Sigmoid colon (tissue), 7 donors: ENCODE data around the gene CASP14. TPM values are rescaled to one million over a fixed set of nuclear protein-coding genes. Genes with fewer than 3 reads are reported as not detected.
"Not testable (repeated sequence)": the region's sequence is repeated elsewhere in the genome, so short reads cannot be mapped to it uniquely, and the experiment has no call there.

Source experiments
- DNase-seq: peaks from one replicate; pipeline ENCODE4 v3.0.0-alpha.2; 2019
- H3K27ac ChIP-seq, 4 donors: fragments of 200-600 bp; sonication (generic); one replicate each; pipeline ENCODE4 v1.5.1; 2016 to 2019; ENCODE audit warnings: mild to moderate bottlenecking in 1 of 4
- H3K27me3 ChIP-seq, 3 donors: fragments of 200-600 bp; sonication (generic); one replicate each; pipeline ENCODE4 v1.5.1; 2019; ENCODE audit warnings: mild to moderate bottlenecking in 1 of 3
- H3K36me3 ChIP-seq, 4 donors: fragments of 200-600 bp; sonication (generic); one replicate each; pipeline ENCODE4 v1.5.1; 2016 to 2019
- H3K4me1 ChIP-seq, 4 donors: fragments of 200-600 bp; sonication (generic); one replicate each; pipeline ENCODE4 v1.5.1; 2017 to 2019
- H3K4me3 ChIP-seq, 4 donors: fragments of 200-600 bp; sonication (generic); one replicate each; pipeline ENCODE4 v1.5.1; 2017 to 2019; ENCODE audit warnings: mild to moderate bottlenecking in 2 of 4, moderate library complexity in 1 of 4
- H3K9me3 ChIP-seq, 4 donors: fragments of 200-600 bp in 3 of 4; sonication (generic) in 3 of 4; one replicate each; pipeline versions ENCODE4 v1.5.1 to v1.6.1; 2013 to 2019
- EP300 ChIP-seq, 4 donors: sonication (generic); formaldehyde crosslinking; IDR thresholded peaks; one replicate each; pipeline ENCODE4 v1.6.1; 2017; ENCODE audit warnings: antibody characterized with exemption in 4 of 4
- POLR2A ChIP-seq, 2 donors: fragments of 450-650 bp; IDR thresholded peaks; one replicate each; pipeline ENCODE4 v1.6.1; 2016; ENCODE audit warnings: antibody characterized with exemption in 2 of 2, mild to moderate bottlenecking in 2 of 2, moderate library complexity in 2 of 2
- POLR2AphosphoS5 ChIP-seq, 4 donors: sonication (generic); formaldehyde crosslinking; IDR thresholded peaks; one replicate each; pipeline ENCODE4 v1.6.1; 2017; ENCODE audit warnings: antibody characterized with exemption in 4 of 4
- WGBS, 2 donors: extraction: QIAGEN DNeasy Blood & Tissue Kit; methylation state at CpG; one replicate each; pipeline ENCODE4 v1.1.7; 2013; 5-methylcytosine and 5-hydroxymethylcytosine counted together
- intact Hi-C: fragments of 100-400 bp; cut with DNase I; formaldehyde crosslinking; loops from one replicate; pipeline ENCODE4 v1.15.1; 2023
- polyA plus RNA-seq, 3 donors: library from polyadenylated mRNA; stranded (reverse); fragments of 200-250 nt; gene quantifications; one replicate each; pipeline ENCODE4 v1.2.3, GENCODE V29; 2013
- total RNA-seq, 4 donors: library from RNA; depleted of rRNA; stranded (reverse); fragments of >200 nt; gene quantifications; one replicate each; pipeline ENCODE4 v1.1.0, GENCODE V29; 2016
- TF ChIP-seq, protein P1 (sequence below), 4 experiments: fragments of 450-650 bp in 3 of 4; fragments of 200-600 bp in 1 of 4; IDR thresholded peaks; one replicate each; pipeline ENCODE4 v1.5.1; 2016 to 2019; ENCODE audit warnings: antibody characterized with exemption in 4 of 4, mild to moderate bottlenecking in 3 of 4, moderate library complexity in 2 of 4
- donor health status: healthy with polysubstance abuse.
- donor health status: Bipolar disorder and iron deficiency.
- donor health status: healthy.

Gene CASP14
- total and polyA plus RNA-seq, 7 donors, result not detected

DNA sequence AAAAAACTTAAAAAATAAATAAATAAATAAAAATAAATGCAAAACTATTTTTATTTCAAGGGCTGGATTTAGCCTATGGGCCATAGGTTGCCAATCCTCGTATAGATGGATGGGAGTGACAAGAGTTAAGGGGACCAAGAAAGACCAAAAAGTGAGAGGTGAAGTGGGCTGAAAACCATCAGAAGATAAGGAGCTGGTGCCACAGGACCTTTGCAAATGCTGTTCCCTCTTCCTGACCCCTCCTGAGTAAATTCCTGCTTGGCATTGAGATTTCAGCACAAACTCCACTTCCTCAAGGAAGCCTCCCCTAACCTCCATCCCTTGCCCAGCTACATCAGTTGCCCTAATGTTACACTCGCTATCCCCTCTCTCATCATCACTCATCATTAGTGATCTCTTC, 43.7 kb downstream of the CASP14 start:
- H3K27me3 ChIP-seq, result peaks cover 0 to 4% (median 0%) of the 10 kb centered on the region in 3 donors
- WGBS, 2 donors, result 85 to 89% methylated on average over 2 of the region's 2 CpGs
- no peak for DNase-seq
- no peak overlapping the region for H3K4me3 ChIP-seq
- TF ChIP-seq, protein P1, sequence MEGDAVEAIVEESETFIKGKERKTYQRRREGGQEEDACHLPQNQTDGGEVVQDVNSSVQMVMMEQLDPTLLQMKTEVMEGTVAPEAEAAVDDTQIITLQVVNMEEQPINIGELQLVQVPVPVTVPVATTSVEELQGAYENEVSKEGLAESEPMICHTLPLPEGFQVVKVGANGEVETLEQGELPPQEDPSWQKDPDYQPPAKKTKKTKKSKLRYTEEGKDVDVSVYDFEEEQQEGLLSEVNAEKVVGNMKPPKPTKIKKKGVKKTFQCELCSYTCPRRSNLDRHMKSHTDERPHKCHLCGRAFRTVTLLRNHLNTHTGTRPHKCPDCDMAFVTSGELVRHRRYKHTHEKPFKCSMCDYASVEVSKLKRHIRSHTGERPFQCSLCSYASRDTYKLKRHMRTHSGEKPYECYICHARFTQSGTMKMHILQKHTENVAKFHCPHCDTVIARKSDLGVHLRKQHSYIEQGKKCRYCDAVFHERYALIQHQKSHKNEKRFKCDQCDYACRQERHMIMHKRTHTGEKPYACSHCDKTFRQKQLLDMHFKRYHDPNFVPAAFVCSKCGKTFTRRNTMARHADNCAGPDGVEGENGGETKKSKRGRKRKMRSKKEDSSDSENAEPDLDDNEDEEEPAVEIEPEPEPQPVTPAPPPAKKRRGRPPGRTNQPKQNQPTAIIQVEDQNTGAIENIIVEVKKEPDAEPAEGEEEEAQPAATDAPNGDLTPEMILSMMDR (IDR thresholded peaks at IDR 0.05), result no peak
- TF ChIP-seq EP300 (IDR thresholded peaks at IDR 0.05) (no peak), POLR2A (IDR thresholded peaks at IDR 0.05) (no peak), POLR2AphosphoS5 (IDR thresholded peaks at IDR 0.05) (no peak)
- intact Hi-C loops, result loop anchor here (2.0 kb wide), 1 partner anchor 464 kb away; no protein-coding TSS in a partner anchor
- no peaks in the 10 kb centered on the region for H3K36me3 ChIP-seq
- H3K9me3 ChIP-seq, result no peaks in the 10 kb centered on the region
- H3K4me1 ChIP-seq, result peaks cover 0 to 8% (median 3%) of the 10 kb centered on the region in 4 donors
- H3K27ac ChIP-seq, result no peak overlapping the region

DNA sequence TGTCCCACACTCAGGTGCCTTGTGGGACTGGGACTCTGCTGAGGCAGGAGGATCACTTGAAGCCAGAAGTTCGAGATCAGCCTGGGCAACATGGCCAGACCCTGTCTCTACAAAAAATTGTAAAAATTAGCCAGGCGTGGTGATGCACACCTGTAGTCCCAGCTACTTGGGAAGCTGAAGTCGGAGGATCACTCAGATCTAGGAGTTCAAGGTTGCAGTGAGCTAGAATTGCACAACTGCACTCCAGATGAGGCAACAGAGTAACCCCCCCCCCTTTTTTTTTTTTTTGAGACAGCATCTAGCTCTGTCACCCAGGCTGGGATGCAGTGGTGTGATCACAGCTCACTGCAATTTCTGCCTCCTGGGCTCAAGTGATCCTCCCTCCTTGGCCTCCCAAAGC, 46.9 kb downstream of the CASP14 start:
- Histone ChIP-seq H3K4me1 (peaks cover 0 to 8% (median 3%) of the 10 kb centered on the region in 4 donors), H3K4me3 (no peak overlapping the region), H3K36me3 (no peaks in the 10 kb centered on the region), H3K27me3 (no peaks in the 10 kb centered on the region), H3K9me3 (no peaks in the 10 kb centered on the region), H3K27ac (no peak overlapping the region)
- DNase-seq, result no peak
- TF ChIP-seq, protein P1 (IDR thresholded peaks at IDR 0.05), result no peak
- TF ChIP-seq POLR2AphosphoS5 (IDR thresholded peaks at IDR 0.05) (no peak), POLR2A (IDR thresholded peaks at IDR 0.05) (no peak), EP300 (IDR thresholded peaks at IDR 0.05) (no peak)
- WGBS, 2 donors, result 63 to 67% methylated on average over 3 of the region's 3 CpGs
- intact Hi-C loops, result no loop called here

DNA sequence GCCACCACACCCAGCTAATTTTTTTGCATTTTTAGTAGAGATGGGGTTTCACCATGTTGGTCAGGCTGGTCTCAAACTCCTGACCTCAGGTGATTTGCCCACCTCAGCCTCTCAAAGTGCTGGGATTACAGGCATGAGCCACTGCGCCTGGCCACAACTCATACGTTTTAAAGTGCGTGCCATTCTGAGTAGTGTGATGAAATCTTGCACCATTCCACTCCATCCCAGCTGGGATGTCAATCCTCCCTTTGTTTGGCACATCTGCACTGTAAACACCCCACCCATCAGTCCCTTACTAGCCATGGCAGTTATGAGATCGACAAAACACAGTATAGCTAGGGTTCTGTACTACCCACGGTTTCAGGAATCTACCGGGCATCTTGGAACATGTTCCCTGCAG, 48.7 kb downstream of the CASP14 start:
- 75 to 88% methylated on average over 6 of the region's 6 CpGs for WGBS, 2 donors
- H3K4me3 ChIP-seq, H3K27ac ChIP-seq, H3K27me3 ChIP-seq, intact Hi-C loops, H3K9me3 ChIP-seq, DNase-seq, H3K36me3 ChIP-seq, H3K4me1 ChIP-seq: not testable (repeated sequence)

DNA sequence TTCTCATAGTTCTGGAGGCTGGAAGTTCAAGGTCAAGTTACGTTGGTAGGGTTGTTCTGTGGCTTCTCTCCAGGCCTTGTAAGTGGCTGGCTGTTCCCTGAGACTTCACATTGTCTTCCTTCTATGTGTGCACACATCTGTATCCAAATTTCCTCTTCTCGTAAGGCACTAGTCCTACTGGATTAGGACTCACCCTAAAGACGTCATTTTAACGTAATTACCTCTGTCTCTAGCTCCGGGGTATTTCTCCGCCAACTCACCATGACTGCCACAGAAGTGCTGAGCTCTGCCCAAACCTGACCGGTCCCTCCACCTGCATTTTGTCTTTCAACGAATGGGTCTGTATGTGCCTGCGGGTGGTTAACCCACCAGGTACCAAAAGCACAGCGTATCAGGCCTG, 49.2 kb downstream of the CASP14 start:
- WGBS, 2 donors, result 80 to 88% methylated on average over 10 of the region's 10 CpGs

DNA sequence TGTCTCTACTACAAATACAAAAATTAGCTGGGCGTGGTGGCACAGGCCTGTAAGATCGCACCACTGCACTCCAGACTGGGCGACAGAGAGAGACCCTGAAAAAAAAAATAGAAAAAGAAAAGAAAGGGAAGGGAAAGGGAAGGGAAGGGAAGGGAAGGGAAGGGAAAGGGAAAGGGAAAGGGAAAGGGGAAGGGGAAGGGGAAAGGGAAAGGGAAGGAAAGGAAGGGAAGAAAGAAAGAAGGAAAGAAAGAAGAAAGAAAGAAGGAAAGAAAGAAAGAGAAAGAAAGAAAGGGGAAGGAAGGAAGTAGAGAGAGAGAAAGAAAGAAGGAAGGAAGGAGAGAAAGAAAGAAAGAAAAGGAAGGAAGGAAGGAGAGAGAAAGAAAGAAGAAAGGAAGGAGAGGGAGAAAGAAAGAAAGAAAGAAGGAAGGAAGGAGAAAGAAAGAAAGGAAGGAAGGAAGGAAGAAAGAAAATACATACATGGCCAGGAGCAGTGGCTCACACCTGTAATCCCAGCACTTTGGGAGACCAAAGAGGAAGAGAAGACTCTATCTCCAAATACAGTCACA, 49.8 kb downstream of the CASP14 start:
- no peak overlapping the region for H3K27ac ChIP-seq
- intact Hi-C loops, result no loop called here

More for the DNA sequence above, 49.2 kb downstream of the CASP14 start:
- TF ChIP-seq, protein P1 (IDR thresholded peaks at IDR 0.05), result no peak
- TF ChIP-seq EP300 (IDR thresholded peaks at IDR 0.05) (no peak), POLR2AphosphoS5 (IDR thresholded peaks at IDR 0.05) (no peak), POLR2A (IDR thresholded peaks at IDR 0.05) (no peak)
- intact Hi-C loops, result no loop called here
- Histone ChIP-seq H3K27ac (no peak overlapping the region), H3K36me3 (no peaks in the 10 kb centered on the region), H3K4me1 (no peaks in the 10 kb centered on the region), H3K27me3 (no peaks in the 10 kb centered on the region), H3K9me3 (peaks cover 0 to under 1% (median 0%) of the 10 kb centered on the region in 4 donors), H3K4me3 (no peak overlapping the region)
- no peak for DNase-seq

More for the DNA sequence above, 49.8 kb downstream of the CASP14 start:
- H3K9me3 ChIP-seq, result peaks cover under 1 to 3% (median 2%) of the 10 kb centered on the region in 4 donors
- no peaks in the 10 kb centered on the region for H3K4me1 ChIP-seq
- no peaks in the 10 kb centered on the region for H3K27me3 ChIP-seq
- DNase-seq, result no peak
- TF ChIP-seq POLR2AphosphoS5 (IDR thresholded peaks at IDR 0.05), result no peak
- TF ChIP-seq EP300 (IDR thresholded peaks at IDR 0.05), result no peak
- TF ChIP-seq, protein P1 (IDR thresholded peaks at IDR 0.05), result no peak
- no peak for TF ChIP-seq POLR2A (IDR thresholded peaks at IDR 0.05)
- no peaks in the 10 kb centered on the region for H3K36me3 ChIP-seq
- H3K4me3 ChIP-seq, result no peak overlapping the region
- WGBS, 2 donors, result 74 to 86% methylated on average over 3 of the region's 3 CpGs
